Measurements from ENCODE around the gene PSMB10.
"Not testable (repeated sequence)": the region's sequence is repeated elsewhere in the genome, so short reads cannot be mapped to it uniquely, and the experiment has no call there.

Gene PSMB10

GRCh38 chr16:67922221-67922620 is 14.4 kb downstream of the PSMB10 start:
- no peak overlapping the region for H3K27ac Mint-ChIP-seq
- H3K4me3 Mint-ChIP-seq, result no peak overlapping the region
- TF ChIP-seq CTCF (IDR thresholded peaks at IDR 0.05; ENCODE audit: unreplicated experiment in 3 of 3), result no peak
- peaks cover 13% of the 10 kb centered on the region for H3K4me1 Mint-ChIP-seq
- H3K27me3 Mint-ChIP-seq (ENCODE audit: low read depth), result no peaks in the 10 kb centered on the region
- peaks cover 6% of the 10 kb centered on the region for H3K36me3 Mint-ChIP-seq (ENCODE audit: low read depth)
- H3K9me3 Mint-ChIP-seq, result no peaks in the 10 kb centered on the region

GRCh38 chr16:67919622-67920221 is 16.9 kb downstream of the PSMB10 start:
- no peak overlapping the region for H3K4me3 Mint-ChIP-seq
- peaks cover 35% of the 10 kb centered on the region for H3K4me1 Mint-ChIP-seq

DNA sequence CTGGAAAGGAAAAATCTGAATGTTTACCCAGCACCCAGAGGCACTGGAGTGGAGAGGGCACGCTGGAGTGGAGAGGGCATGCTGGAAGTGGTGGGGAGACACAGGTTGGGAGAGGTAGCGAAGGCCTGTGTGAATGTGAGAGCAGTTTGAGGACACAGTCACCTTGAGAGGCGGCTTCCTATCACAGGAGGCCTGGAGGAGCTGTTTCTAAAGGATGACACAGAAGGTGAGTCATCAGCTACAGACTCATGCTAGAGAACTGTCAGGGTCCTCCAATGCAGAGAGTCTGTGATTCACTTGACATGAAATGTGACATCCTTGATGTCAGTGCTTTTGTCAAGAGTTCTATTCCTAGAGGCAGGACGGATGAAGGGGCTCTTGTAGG is 18.8 kb downstream of the PSMB10 start:
- Mint-ChIP-seq H3K27ac (peak overlapping the region in 2 of 3 experiments; percentile 47 to 75), H3K36me3 (ENCODE audit: low read depth) (peaks cover 24% of the 10 kb centered on the region), H3K9me3 (no peaks in the 10 kb centered on the region), H3K4me3 (no peak overlapping the region), H3K27me3 (ENCODE audit: low read depth) (no peaks in the 10 kb centered on the region), H3K4me1 (peaks cover 32% of the 10 kb centered on the region)
- TF ChIP-seq CTCF (IDR thresholded peaks at IDR 0.05; ENCODE audit: unreplicated experiment in 3 of 3), result no peak

More at GRCh38 chr16:67919622-67920221, 16.9 kb downstream of the PSMB10 start:
- Mint-ChIP-seq H3K27me3 (ENCODE audit: low read depth) (no peaks in the 10 kb centered on the region), H3K36me3 (ENCODE audit: low read depth) (peaks cover 17% of the 10 kb centered on the region), H3K27ac (no peak overlapping the region), H3K9me3 (no peaks in the 10 kb centered on the region)
- TF ChIP-seq CTCF (IDR thresholded peaks at IDR 0.05; ENCODE audit: unreplicated experiment in 3 of 3), result no peak

GRCh38 chr16:67917140-67917851 is 19.4 kb downstream of the PSMB10 start:
- Mint-ChIP-seq H3K27me3 (ENCODE audit: low read depth) (no peaks in the 10 kb centered on the region), H3K4me1 (peaks cover 32% of the 10 kb centered on the region), H3K9me3 (no peaks in the 10 kb centered on the region), H3K4me3 (no peak overlapping the region), H3K36me3 (ENCODE audit: low read depth) (peaks cover 24% of the 10 kb centered on the region), H3K27ac (peak overlapping the region; percentile 47 to 75 (median 54))
- no peak for TF ChIP-seq CTCF (IDR thresholded peaks at IDR 0.05; ENCODE audit: unreplicated experiment in 3 of 3)

DNA sequence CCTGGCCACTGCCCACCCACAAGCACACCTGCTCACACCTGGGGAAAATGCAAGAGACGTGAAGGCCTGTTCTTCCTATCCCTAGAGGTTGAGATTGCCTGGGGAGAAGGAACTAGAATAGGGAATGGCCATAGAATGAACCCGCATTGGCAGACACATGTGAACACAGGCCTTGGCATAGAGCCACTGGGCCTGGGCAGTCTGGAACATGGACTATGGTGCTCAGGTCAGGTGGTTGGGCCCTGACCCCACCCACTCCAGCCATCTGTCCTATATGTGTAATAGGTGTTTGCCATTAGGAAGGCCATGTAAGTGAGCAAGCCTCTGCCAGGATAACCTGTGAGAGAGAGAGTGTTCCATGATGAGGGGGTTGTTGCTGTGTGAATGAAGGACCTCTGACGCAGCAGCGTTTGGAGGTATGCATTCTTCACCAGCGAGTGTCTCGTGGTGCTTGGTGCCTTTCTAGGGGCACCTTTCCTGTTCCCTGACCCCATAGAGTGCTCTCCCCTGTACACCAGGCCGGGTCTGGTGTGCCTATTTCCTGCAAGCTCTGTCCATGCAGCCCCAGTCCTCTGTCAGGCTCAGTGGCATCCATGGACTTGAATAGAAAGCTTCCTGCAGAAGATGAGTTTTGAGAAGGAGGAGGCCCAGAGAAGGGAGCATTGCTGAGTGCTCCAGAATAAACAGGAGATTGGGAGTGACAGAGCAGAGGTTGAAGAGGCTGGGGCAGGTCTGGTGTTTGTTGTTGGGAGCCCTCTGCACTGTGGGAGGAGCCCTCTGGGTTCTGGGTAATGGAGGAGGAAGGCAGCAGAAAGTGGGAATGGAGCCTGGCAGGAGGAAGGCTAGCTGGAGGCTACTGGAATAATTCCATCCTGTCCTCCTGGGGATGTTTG is 20.6 kb downstream of the PSMB10 start:
- Mint-ChIP-seq H3K9me3 (no peaks in the 10 kb centered on the region), H3K4me1 (peaks cover 32% of the 10 kb centered on the region), H3K36me3 (ENCODE audit: low read depth) (peaks cover 28% of the 10 kb centered on the region), H3K4me3 (peak overlapping the region in 2 of 3 experiments; percentile 6 to 39), H3K27ac (peak overlapping the region; percentile 54 to 80 (median 75)), H3K27me3 (ENCODE audit: low read depth) (no peaks in the 10 kb centered on the region)
- no peak for TF ChIP-seq CTCF (IDR thresholded peaks at IDR 0.05; ENCODE audit: unreplicated experiment in 3 of 3)

GRCh38 chr16:67915496-67915769 is 21.2 kb downstream of the PSMB10 start:
- Mint-ChIP-seq H3K4me1 (peaks cover 32% of the 10 kb centered on the region), H3K36me3 (ENCODE audit: low read depth) (peaks cover 32% of the 10 kb centered on the region), H3K27ac (peak overlapping the region; percentile 54 to 80 (median 75))
- H3K4me3 Mint-ChIP-seq; H3K27me3 Mint-ChIP-seq (ENCODE audit: low read depth); H3K9me3 Mint-ChIP-seq: not testable (repeated sequence)

Data from nephron (organoid).